GM10847 (cell line): ENCODE measurements around the gene DMAC2L.

Source experiments
- POLR2A ChIP-seq: IDR thresholded peaks from 2 replicates; pipeline ENCODE4 v1.6.1; 2011; ENCODE audit not compliant: insufficient read length; ENCODE audit errors: extremely low read depth

The DMAC2L gene

DNA sequence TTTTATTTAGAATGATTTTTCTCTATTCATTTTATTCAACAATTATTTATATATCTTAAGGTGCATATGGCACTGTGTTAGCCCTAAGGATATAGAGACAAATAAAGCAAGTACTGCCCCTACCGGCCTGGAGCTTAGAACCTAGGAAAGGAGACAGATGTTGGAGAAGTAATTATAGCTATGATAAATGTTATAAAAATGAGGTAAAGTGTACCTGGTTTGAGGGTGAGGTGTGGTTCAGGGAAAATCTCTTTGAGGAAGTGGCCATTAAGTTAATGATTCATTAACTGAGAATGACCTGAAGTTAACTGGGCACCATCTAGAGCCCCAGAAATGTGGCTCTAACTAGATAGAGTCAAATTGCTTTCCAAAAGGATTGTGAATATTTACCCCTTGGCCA lies 52.7 kb downstream of the DMAC2L start:
- no peak for TF ChIP-seq POLR2A

DNA sequence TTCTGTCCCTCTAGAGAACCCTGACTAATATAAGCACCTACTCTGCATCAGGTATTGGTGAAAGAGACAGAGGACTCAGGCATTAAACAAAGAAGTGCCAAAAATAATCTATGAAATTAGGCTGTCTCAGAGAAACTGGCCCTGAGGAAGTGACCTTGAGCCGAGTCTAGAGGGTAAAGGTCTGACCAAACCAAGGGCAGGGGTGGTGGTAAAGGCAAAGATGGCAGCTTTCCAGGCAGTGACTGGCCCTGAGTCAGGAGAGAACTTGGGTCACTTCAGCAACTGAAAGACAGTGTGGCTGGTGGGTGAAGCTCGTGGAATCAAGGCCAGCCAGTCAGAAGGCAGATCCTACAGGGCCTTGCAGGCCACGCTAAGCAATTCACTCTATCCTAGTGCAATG lies 54.0 kb downstream of the DMAC2L start:
- no peak for TF ChIP-seq POLR2A

DNA sequence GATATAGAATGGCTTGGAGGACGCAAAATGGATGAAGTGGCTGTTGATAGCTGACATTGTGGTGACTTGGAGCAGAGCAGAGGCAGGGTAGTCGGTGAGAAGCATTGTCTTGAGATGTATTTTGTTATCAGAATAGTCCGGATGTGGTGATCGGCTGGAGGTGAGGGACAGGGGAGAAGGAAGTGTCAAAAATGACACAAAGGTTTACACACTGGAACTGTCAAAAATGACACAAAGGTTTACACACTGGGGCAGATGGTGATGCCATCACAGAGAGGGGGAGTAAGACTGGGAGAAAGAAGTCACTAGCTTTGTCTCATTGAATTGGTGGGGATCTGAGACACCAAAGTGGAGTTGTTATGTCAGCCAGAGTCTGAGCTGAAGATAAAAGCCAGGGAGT lies 54.5 kb downstream of the DMAC2L start:
- no peak for TF ChIP-seq POLR2A

DNA sequence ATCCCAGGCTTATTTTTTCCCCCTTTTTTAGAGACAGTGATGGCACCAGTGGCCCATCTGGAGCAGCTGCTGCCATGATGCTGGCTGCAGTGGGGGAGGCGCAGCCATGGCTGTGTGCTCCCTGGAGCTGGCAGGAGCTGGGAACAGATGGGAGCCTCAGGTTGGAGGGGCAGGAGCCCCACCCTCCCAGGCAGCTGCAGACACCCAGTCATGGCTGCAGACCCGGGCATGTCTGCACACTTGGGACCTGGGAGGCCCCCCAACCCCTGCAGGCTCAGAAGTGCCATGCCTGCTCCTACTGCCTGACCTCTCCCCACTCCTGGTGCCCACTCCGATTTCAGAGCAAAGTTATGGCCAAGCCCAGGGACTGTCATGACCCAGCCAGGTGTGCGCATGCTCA lies 59.4 kb downstream of the DMAC2L start:
- no peak for TF ChIP-seq POLR2A

DNA sequence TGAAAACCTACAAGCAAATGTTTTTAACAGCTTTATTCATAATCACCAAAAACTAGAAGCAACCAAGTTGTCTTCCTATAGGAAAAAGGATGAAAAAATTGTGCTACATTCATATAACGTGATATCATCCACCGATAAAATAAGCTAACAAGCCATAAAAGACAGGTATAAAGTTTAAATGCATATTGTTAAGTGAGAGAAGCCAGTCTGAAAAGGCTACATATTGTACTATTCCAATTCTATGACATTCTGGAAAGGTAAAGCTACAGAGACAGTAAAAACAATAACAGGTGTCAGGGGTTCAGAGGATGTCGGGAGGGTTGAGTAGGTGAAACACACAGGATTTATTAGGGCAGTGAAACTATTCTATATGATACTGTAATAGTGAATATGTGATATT lies 61.8 kb downstream of the DMAC2L start:
- TF ChIP-seq POLR2A, result no peak

DNA sequence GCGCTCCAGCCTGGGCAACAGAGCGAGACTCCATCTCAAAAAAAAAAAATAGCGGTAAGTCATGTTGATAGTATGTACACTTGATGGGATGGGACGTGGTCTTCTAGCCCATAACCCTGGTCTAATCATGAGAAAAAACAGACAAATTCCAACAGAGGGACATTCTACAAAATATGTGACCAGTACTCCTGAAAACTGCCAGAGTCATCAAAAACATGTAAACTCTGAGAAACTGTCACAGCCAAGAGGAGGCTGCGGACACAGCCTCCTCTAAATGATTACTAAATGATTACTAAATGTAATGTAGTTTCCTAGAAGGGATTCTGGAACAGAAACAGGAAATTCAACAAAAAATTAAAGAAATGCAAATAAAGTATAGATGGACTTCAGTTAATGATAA lies 63.6 kb downstream of the DMAC2L start:
- no peak for TF ChIP-seq POLR2A
